SK-N-SH treated with all-trans-retinoic acid at 6 μM for 48 hours (cell line): ENCODE measurements around the gene PNPLA6.

Experiments used
- ATAC-seq: fragments of 200-7000 bp; cut with Tn5 transposase; 3 replicates; pipeline ENCODE4 v1.9.1; 2020; ENCODE audit warnings: mild to moderate bottlenecking, moderate library complexity
- ARNTL ChIP-seq: fragments of 450-650 bp; formaldehyde crosslinking; IDR thresholded peaks from 2 replicates; pipeline ENCODE4 v1.5.0; 2020; ENCODE audit warnings: low read depth, mild to moderate bottlenecking, moderate library complexity, borderline replicate concordance
- BACH2 ChIP-seq: fragments of 250-450 bp; sonication (Bioruptor Pico); IDR thresholded peaks from 2 replicates; pipeline ENCODE4 v1.9.0; 2021; ENCODE audit warnings: mild to moderate bottlenecking, borderline replicate concordance
- CSDC2 ChIP-seq: fragments of 250-450 bp; sonication (Bioruptor Pico); IDR thresholded peaks from 2 replicates; pipeline ENCODE4 v1.5.0; 2020; ENCODE audit warnings: mild to moderate bottlenecking, moderate library complexity
- CSRNP3 ChIP-seq: fragments of 250-450 bp; sonication (Bioruptor Pico); IDR thresholded peaks from 2 replicates; pipeline ENCODE4 v1.5.1; 2021; ENCODE audit warnings: mild to moderate bottlenecking, moderate library complexity
- ESRRG ChIP-seq: fragments of 250-450 bp; sonication (Bioruptor Pico); IDR thresholded peaks from 2 replicates; pipeline ENCODE4 v1.6.1; 2021; ENCODE audit warnings: mild to moderate bottlenecking
- GLIS3 ChIP-seq: fragments of 250-450 bp; sonication (Bioruptor Pico); IDR thresholded peaks from 2 replicates; pipeline ENCODE4 v1.5.0; 2020; ENCODE audit warnings: mild to moderate bottlenecking, moderate library complexity
- ISL1 ChIP-seq: fragments of 250-450 bp; sonication (Bioruptor Pico); IDR thresholded peaks from 2 replicates; pipeline ENCODE4 v2.1.2; 2022; ENCODE audit warnings: mild to moderate bottlenecking, moderate library complexity
- OSR1 ChIP-seq: fragments of 250-450 bp; sonication (Bioruptor Pico); IDR thresholded peaks from 2 replicates; pipeline ENCODE4 v1.8.0; 2022; ENCODE audit warnings: moderate library complexity, mild to moderate bottlenecking, inconsistent platforms
- POU6F1 ChIP-seq: fragments of 250-450 bp; sonication (Bioruptor Pico); IDR thresholded peaks from 2 replicates; pipeline ENCODE4 v1.8.0; 2021; ENCODE audit warnings: low read depth, mild to moderate bottlenecking, moderate library complexity, borderline replicate concordance
- PPARA ChIP-seq: fragments of 250-450 bp; sonication (Bioruptor Pico); IDR thresholded peaks from 2 replicates; pipeline ENCODE4 v1.5.0; 2020; ENCODE audit warnings: mild to moderate bottlenecking, borderline replicate concordance
- SNAI2 ChIP-seq: fragments of 250-450 bp; sonication (Bioruptor Pico); IDR thresholded peaks from 2 replicates; pipeline ENCODE4 v1.5.0; 2020; ENCODE audit warnings: mild to moderate bottlenecking, moderate library complexity
- TCF4 ChIP-seq: fragments of 250-450 bp; sonication (Bioruptor Pico); IDR thresholded peaks from 2 replicates; pipeline ENCODE4 v1.8.0; 2021; ENCODE audit warnings: mild to moderate bottlenecking, moderate library complexity, borderline replicate concordance
- TSHZ2 ChIP-seq: fragments of 250-450 bp; sonication (Bioruptor Pico); IDR thresholded peaks from 2 replicates; pipeline ENCODE4 v1.5.0; 2020; ENCODE audit warnings: mild to moderate bottlenecking, moderate library complexity
- ZC3H10 ChIP-seq: fragments of 250-450 bp; sonication (Bioruptor Pico); IDR thresholded peaks from 2 replicates; pipeline ENCODE4 v1.5.1; 2021; ENCODE audit warnings: mild to moderate bottlenecking, moderate library complexity
- ZFP3 ChIP-seq: fragments of 250-450 bp; sonication (Bioruptor Pico); IDR thresholded peaks from 2 replicates; pipeline ENCODE4 v1.5.0; 2020; ENCODE audit warnings: mild to moderate bottlenecking, moderate library complexity
- ZFP30 ChIP-seq: fragments of 450-650 bp; formaldehyde crosslinking; IDR thresholded peaks from 2 replicates; pipeline ENCODE4 v1.5.0; 2022; ENCODE audit warnings: mild to moderate bottlenecking, moderate library complexity
- ZNF565 ChIP-seq: fragments of 450-650 bp; formaldehyde crosslinking; conservative IDR thresholded peaks from 2 replicates; pipeline ENCODE4 v1.5.0; 2020; ENCODE audit warnings: low read depth, mild to moderate bottlenecking, moderate library complexity
- ZNF70 ChIP-seq: fragments of 450-650 bp; formaldehyde crosslinking; IDR thresholded peaks from 2 replicates; pipeline ENCODE4 v1.5.0; 2020; ENCODE audit warnings: mild to moderate bottlenecking, moderate library complexity
- ZNF8 ChIP-seq: fragments of 450-650 bp; formaldehyde crosslinking; IDR thresholded peaks from 2 replicates; pipeline ENCODE4 v1.5.0; 2020; ENCODE audit warnings: mild to moderate bottlenecking, moderate library complexity
- TF ChIP-seq, protein P1 (sequence below): fragments of 250-450 bp; sonication (Bioruptor Pico); IDR thresholded peaks from 2 replicates; pipeline ENCODE4 v1.8.0; 2020; ENCODE audit warnings: mild to moderate bottlenecking, moderate library complexity, borderline replicate concordance
- TF ChIP-seq, protein P2 (sequence below): fragments of 250-450 bp; sonication (Bioruptor Pico); IDR thresholded peaks from 2 replicates; pipeline ENCODE4 v1.5.1; 2020; ENCODE audit warnings: low read depth, mild to moderate bottlenecking, moderate library complexity

PNPLA6 gene

DNA sequence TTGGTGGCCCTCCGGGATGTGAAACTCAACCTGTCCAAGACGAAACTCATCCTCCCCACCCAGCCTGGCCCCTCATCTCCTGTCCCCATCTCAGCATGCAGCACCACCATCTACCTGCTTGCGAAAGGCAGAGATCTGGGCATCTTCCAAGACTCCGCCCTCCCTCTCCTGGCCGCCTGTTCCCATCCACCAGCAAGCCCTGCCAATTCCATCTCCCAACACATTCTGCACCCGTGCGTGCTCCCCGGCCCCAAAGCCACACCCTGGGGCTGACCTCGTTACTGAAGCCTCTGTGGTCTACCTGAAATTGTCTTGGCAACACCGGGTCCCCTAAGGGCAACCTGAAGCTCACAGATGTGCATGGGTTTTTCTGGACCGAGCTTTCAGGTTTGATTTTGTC is 46.9 kb downstream of the PNPLA6 start:
- TF ChIP-seq OSR1 (CRISPR knock-in tag) (no peak), ZNF70 (no peak), PPARA (CRISPR knock-in tag) (no peak), ZFP3 (CRISPR knock-in tag) (no peak), ZC3H10 (CRISPR knock-in tag) (no peak), POU6F1 (CRISPR knock-in tag) (no peak), TCF4 (no peak), ZNF8 (CRISPR knock-in tag) (no peak), ISL1 (CRISPR knock-in tag) (no peak), ARNTL (no peak)
- TF ChIP-seq, protein P1, sequence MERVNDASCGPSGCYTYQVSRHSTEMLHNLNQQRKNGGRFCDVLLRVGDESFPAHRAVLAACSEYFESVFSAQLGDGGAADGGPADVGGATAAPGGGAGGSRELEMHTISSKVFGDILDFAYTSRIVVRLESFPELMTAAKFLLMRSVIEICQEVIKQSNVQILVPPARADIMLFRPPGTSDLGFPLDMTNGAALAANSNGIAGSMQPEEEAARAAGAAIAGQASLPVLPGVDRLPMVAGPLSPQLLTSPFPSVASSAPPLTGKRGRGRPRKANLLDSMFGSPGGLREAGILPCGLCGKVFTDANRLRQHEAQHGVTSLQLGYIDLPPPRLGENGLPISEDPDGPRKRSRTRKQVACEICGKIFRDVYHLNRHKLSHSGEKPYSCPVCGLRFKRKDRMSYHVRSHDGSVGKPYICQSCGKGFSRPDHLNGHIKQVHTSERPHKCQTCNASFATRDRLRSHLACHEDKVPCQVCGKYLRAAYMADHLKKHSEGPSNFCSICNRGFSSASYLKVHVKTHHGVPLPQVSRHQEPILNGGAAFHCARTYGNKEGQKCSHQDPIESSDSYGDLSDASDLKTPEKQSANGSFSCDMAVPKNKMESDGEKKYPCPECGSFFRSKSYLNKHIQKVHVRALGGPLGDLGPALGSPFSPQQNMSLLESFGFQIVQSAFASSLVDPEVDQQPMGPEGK, result no peak
- ATAC-seq, result no peak

GRCh38 chr19:7589822-7590221 is 54.3 kb downstream of the PNPLA6 start:
- TF ChIP-seq GLIS3, result no peak
- TF ChIP-seq OSR1 (CRISPR knock-in tag), result no peak
- no peak for TF ChIP-seq TSHZ2 (CRISPR knock-in tag)
- no peak for TF ChIP-seq ZNF565 (CRISPR knock-in tag)
- no peak for TF ChIP-seq ZFP30 (CRISPR knock-in tag)
- TF ChIP-seq BACH2, result no peak
- no peak for TF ChIP-seq CSRNP3 (CRISPR knock-in tag)
- no peak for TF ChIP-seq SNAI2 (CRISPR knock-in tag)
- TF ChIP-seq ZFP3 (CRISPR knock-in tag), result no peak
- TF ChIP-seq TCF4, result no peak
- no peak for TF ChIP-seq CSDC2
- TF ChIP-seq POU6F1 (CRISPR knock-in tag), result no peak

DNA sequence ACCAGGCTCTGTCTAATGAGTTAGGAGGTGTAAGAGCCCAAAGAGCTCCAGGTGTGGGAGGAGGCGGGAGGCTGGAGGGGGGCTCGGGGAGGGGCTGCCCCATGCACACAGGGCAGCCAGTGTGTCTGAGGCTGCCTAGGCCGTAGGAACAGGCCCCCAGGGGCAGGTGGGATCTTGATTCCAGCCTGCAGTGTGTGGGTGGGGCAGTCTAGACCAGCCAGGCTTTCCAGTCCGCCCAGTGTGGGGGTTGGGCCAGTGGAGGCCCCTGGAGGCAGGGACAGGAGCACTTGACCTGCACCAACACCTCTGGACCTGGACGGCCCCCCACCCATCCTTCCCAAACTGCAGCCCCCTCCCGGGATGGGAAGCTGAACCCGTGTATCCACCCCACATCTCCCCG is 54.7 kb downstream of the PNPLA6 start:
- ATAC-seq, result no peak
- TF ChIP-seq, protein P1, result no peak
- TF ChIP-seq ESRRG (CRISPR knock-in tag) (no peak), ZNF8 (CRISPR knock-in tag) (no peak), GLIS3 (no peak), BACH2 (no peak), ARNTL (no peak), POU6F1 (CRISPR knock-in tag) (no peak), TCF4 (no peak), PPARA (CRISPR knock-in tag) (no peak), ISL1 (CRISPR knock-in tag) (no peak)
- TF ChIP-seq, protein P2, sequence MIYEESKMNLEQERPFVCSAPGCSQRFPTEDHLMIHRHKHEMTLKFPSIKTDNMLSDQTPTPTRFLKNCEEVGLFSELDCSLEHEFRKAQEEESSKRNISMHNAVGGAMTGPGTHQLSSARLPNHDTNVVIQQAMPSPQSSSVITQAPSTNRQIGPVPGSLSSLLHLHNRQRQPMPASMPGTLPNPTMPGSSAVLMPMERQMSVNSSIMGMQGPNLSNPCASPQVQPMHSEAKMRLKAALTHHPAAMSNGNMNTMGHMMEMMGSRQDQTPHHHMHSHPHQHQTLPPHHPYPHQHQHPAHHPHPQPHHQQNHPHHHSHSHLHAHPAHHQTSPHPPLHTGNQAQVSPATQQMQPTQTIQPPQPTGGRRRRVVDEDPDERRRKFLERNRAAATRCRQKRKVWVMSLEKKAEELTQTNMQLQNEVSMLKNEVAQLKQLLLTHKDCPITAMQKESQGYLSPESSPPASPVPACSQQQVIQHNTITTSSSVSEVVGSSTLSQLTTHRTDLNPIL, result no peak

More at GRCh38 chr19:7589822-7590221, 54.3 kb downstream of the PNPLA6 start:
- ATAC-seq, result no peak
